Upper lobe of left lung (tissue), 4 donors: Measurements from ENCODE around the gene RANBP3L.

Experiments
- EP300 ChIP-seq, 4 donors: sonication (generic); formaldehyde crosslinking; IDR thresholded peaks; one replicate each; pipeline ENCODE4 v1.5.1; 2017; ENCODE audit warnings: antibody characterized with exemption in 4 of 4, control low read depth in 2 of 4
- POLR2A ChIP-seq, 4 donors: fragments of 450-650 bp; IDR thresholded peaks; one replicate each; pipeline ENCODE4 v1.5.1; 2016 to 2017; ENCODE audit warnings: antibody characterized with exemption in 4 of 4, mild to moderate bottlenecking in 2 of 4
- TF ChIP-seq, protein P1 (sequence below), 6 experiments: fragments of 450-650 bp in 4 of 6; fragments of 200-600 bp in 2 of 6; sonication (generic) in 2 of 6; IDR thresholded peaks; one replicate each; pipeline ENCODE4 v1.5.1; 2016 to 2019; ENCODE audit warnings: antibody characterized with exemption in 6 of 6

DNA sequence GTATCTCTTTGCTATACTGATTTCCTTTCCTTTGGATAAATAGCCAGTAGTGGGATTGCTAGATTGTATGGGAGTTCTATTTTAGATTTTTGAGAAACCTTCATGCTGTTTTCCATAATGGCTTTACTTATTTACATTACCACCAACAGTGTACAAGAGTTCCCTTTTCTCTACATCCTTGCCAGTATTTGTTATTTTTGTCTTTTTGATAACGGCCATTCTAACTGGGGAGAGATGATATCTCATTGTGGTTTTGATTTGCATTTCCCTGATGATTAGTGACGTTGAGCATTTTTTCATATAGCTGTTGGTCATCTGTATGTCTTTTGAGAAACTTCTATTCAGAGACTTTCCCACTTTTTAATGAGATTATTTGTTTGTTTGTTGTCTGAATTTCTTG lies 85.8 kb downstream of the RANBP3L start:
- TF ChIP-seq EP300 (IDR thresholded peaks at IDR 0.05) = no peak
- TF ChIP-seq, protein P1, sequence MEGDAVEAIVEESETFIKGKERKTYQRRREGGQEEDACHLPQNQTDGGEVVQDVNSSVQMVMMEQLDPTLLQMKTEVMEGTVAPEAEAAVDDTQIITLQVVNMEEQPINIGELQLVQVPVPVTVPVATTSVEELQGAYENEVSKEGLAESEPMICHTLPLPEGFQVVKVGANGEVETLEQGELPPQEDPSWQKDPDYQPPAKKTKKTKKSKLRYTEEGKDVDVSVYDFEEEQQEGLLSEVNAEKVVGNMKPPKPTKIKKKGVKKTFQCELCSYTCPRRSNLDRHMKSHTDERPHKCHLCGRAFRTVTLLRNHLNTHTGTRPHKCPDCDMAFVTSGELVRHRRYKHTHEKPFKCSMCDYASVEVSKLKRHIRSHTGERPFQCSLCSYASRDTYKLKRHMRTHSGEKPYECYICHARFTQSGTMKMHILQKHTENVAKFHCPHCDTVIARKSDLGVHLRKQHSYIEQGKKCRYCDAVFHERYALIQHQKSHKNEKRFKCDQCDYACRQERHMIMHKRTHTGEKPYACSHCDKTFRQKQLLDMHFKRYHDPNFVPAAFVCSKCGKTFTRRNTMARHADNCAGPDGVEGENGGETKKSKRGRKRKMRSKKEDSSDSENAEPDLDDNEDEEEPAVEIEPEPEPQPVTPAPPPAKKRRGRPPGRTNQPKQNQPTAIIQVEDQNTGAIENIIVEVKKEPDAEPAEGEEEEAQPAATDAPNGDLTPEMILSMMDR (IDR thresholded peaks at IDR 0.05) = no peak
- TF ChIP-seq POLR2A (IDR thresholded peaks at IDR 0.05) = no peak
